ENCODE data around the gene GCLC.

DNA sequence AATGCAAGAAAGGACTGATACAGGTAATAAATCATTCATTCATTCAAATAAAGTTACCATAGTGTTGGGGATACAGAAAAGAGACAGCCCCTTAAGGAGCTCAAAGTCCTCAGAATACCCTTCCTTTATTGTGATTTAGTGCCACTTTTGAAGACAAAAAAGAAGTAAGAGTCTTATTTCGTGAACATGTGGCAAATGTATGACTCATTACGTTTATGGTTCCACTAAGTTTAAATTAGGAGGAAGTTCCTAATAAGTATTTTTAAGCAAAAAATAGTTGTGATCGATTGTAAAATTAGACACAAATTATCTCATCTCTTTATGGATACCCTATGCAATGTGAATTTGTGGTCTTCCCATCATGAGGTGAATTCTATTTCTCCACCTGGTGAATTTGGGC lies 38.5 kb upstream of the GCLC start:
- TF ChIP-seq FOXA1 (IDR thresholded peaks at IDR 0.05) (no peak), SP1 (IDR thresholded peaks at IDR 0.05) (no peak), FOXM1 (IDR thresholded peaks at IDR 0.05; ENCODE audit: borderline replicate concordance) (no peak), TARDBP (IDR thresholded peaks at IDR 0.05) (no peak)
- TF ChIP-seq, protein P1, sequence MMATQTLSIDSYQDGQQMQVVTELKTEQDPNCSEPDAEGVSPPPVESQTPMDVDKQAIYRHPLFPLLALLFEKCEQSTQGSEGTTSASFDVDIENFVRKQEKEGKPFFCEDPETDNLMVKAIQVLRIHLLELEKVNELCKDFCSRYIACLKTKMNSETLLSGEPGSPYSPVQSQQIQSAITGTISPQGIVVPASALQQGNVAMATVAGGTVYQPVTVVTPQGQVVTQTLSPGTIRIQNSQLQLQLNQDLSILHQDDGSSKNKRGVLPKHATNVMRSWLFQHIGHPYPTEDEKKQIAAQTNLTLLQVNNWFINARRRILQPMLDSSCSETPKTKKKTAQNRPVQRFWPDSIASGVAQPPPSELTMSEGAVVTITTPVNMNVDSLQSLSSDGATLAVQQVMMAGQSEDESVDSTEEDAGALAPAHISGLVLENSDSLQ (IDR thresholded peaks at IDR 0.05): no peak
